GM12874 (cell line): ENCODE data around the gene SPOCK1.

Experiments used
- TF ChIP-seq, protein P1 (sequence below): IDR thresholded peaks from 2 replicates; pipeline ENCODE4 v1.5.1; 2011; ENCODE audit warnings: low read depth, mild to moderate bottlenecking, control low read depth, low read length, moderate library complexity; ENCODE audit not compliant: insufficient read depth

Gene SPOCK1

DNA sequence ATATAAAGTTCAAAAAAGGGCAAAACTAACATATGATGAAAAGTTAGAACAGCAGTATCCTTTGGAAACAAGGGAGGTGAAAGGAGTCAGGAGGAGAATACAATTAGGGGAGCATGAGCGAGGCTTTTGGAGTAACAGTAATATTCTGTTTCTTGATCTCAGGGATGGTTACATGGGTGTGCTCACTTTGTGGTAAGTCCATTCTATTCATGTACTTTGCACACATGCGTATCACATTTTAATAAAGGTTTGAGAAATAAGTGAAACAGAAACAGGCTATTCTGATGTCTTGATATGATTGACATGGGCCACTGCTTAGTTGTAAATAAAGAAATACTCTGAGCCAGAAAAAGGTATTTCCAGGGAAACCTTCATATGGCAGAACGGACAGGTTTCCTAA is 208.8 kb downstream of the SPOCK1 start:
- TF ChIP-seq, protein P1, sequence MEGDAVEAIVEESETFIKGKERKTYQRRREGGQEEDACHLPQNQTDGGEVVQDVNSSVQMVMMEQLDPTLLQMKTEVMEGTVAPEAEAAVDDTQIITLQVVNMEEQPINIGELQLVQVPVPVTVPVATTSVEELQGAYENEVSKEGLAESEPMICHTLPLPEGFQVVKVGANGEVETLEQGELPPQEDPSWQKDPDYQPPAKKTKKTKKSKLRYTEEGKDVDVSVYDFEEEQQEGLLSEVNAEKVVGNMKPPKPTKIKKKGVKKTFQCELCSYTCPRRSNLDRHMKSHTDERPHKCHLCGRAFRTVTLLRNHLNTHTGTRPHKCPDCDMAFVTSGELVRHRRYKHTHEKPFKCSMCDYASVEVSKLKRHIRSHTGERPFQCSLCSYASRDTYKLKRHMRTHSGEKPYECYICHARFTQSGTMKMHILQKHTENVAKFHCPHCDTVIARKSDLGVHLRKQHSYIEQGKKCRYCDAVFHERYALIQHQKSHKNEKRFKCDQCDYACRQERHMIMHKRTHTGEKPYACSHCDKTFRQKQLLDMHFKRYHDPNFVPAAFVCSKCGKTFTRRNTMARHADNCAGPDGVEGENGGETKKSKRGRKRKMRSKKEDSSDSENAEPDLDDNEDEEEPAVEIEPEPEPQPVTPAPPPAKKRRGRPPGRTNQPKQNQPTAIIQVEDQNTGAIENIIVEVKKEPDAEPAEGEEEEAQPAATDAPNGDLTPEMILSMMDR: no peak

- TF ChIP-seq, protein P1: no peak
Observed at GRCh38 chr5:137289856-137290255, 209.3 kb downstream of the SPOCK1 start.

DNA sequence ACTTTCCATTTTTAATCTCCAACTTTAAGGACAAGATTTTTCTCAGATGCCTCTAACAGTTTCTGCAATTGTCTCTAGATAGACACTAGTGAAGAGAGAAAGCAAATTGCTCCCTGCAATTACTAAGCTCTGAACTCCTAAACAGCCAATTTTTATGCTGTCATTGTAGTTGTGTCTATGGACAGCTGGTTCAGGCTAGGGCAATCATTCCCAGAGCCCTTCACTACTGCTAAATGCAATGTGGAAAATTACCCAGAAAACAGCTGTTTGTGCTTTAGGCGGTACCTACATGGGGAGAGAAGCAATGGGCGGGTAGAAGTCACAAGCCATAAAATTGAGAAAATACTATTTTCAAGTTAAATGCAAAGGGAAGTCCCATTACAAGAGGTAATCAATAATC is 211.6 kb downstream of the SPOCK1 start:
- TF ChIP-seq, protein P1: no peak

GRCh38 chr5:137286025-137286610 is 213.0 kb downstream of the SPOCK1 start:
- TF ChIP-seq, protein P1: no peak

DNA sequence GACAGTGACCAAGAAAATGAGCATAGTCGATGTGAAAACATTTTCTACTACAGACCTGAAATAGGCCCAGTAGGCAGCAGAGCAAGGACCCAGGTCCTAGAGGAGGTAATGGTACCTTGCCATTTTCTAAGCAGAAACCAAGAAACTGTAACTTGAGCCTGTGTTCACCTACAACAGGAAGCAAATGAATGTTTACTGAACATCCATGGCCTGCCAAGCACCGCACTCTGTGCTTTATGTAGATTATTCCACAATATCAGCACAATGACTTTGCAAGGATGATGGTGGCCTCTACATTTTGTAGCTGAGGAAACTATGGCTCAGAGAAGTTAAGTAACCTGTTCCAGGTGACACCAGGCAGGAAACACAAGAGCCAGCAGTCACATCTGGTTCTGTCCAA is 215.3 kb downstream of the SPOCK1 start:
- TF ChIP-seq, protein P1: no peak

DNA sequence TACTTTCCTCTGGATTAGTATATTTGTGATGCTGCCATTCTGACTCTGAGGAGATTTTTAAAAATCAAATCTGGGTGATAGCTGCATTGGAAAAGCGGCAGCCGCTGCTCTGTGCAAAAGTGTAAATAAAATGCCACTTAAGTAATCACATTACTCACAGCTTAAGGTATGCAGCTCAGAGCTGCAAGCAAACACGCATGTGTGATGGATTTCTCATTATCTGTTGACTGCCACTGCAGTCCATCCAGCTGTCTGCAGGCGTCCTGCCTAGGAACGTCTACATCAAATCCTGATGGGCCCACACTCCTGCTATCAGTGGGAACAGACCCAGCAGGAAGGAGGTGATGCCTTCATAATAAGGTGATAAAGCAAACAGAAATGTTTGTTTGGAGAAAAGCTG is 216.9 kb downstream of the SPOCK1 start:
- TF ChIP-seq, protein P1: no peak

- TF ChIP-seq, protein P1: no peak
Observed at GRCh38 chr5:137281201-137281600, 217.9 kb downstream of the SPOCK1 start.
